ENCODE results near the gene SECTM1.

Gene SECTM1

DNA sequence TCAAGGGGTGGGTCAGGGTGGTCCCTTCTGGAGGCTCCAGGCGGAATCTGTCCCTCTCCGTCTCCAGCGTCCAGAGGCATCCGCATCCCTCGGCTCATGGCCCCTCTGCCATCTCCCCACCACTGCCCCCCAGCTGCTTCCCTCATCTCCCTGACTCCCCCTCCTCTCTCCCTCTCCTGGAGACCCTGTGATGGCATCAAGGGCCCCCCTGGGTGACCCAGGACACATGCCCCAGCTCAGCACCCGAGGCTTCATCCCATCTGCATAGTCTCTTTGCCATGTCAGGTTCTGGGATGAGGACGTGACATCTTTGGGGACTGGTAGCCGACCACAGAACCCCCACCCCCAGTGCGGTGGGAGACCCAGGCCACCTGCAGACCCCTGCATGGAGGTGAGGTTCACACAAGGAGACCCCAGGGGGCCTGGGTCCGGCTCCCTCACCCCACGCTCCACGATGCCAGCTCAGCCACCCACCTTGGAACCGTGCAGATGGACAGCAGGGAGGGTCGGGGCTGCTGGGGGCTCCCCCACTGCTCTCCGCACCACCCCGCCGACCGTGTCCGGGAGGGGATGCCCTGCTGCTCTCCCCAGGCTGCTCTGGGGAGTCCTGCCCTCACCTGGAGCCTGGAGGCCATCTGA is 3.8 kb downstream of the SECTM1 start:
- in situ Hi-C loops (cut with MboI; ENCODE audit: low sequenced_read_pairs, unreplicated experiment): no loop called here
- no peak for DNase-seq (ENCODE audit: low spot score)
- TF ChIP-seq, protein P1, sequence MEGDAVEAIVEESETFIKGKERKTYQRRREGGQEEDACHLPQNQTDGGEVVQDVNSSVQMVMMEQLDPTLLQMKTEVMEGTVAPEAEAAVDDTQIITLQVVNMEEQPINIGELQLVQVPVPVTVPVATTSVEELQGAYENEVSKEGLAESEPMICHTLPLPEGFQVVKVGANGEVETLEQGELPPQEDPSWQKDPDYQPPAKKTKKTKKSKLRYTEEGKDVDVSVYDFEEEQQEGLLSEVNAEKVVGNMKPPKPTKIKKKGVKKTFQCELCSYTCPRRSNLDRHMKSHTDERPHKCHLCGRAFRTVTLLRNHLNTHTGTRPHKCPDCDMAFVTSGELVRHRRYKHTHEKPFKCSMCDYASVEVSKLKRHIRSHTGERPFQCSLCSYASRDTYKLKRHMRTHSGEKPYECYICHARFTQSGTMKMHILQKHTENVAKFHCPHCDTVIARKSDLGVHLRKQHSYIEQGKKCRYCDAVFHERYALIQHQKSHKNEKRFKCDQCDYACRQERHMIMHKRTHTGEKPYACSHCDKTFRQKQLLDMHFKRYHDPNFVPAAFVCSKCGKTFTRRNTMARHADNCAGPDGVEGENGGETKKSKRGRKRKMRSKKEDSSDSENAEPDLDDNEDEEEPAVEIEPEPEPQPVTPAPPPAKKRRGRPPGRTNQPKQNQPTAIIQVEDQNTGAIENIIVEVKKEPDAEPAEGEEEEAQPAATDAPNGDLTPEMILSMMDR (IDR thresholded peaks at IDR 0.05; ENCODE audit: borderline replicate concordance, control extremely low read depth, extremely low read depth, insufficient read depth, missing control alignments): no peak

DNA sequence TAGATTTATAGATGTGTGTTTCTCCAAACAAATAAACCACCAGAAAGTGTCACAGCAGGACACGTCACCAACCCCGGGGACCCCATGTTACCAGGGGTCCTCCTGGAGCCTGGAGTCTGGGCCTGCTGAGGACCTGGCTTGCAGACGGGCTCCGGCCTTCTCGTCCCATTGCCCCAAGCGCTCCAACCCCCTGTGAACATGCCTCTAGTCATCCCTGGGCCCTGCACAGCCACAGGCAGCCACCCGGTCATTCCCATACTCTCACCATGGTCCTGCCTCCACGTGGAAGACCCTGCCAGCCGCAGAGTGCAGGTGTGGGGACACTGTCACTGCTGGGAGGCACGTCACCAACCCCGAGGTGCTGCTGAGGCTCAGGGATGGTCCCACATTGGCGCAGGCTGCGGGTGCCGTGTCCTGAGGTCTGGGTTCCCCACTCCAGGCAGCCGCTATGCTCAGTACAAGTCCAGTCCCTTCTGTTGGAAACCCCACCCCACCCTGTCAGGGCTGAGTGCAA is 4.5 kb downstream of the SECTM1 start:
- DNase-seq (ENCODE audit: low spot score): no peak
- TF ChIP-seq, protein P1 (IDR thresholded peaks at IDR 0.05; ENCODE audit: borderline replicate concordance, control extremely low read depth, extremely low read depth, insufficient read depth, missing control alignments): no peak
- in situ Hi-C loops (cut with MboI; ENCODE audit: low sequenced_read_pairs, unreplicated experiment): no loop called here

DNA sequence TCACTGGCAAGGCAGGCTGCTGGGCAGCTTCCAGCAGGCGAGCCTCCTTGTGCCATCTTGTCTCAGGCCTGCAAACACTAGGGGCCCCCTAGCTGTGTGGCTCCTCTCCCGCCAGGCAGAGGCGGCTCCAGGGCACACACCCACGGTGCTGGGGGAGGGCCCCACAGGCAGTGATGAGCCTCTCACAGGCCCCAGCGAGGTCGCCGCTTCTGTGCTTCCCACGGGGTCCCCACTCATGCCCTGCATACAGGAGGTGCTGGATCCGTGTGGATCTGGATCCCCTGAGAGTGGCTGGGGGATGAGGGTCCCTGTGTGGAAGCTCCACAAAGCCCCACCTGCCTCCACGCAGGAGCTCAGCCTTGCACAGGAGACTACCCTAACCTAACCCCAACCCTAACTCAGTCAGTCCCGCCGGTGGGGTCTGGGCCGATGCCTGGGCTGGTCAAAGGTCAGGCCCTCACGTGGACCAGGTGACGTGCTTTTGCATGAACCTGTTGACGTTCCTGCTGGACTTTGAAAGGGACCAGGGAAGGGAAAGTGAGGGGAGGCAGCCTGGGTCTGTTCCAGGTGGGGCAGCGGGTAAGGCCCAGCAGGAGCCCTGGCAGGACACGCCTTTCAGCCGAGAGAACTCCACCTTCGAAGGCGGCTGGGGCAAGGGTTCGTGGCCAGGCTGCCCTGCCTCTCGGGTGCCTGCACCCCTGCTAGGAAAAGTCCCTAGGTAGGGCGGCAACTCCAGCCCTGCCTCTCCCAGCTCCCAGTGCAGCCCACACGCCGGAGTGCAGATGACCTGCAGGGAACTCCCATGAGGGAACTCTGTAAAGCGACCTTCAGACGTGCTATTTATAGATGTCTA is 5.2 kb downstream of the SECTM1 start:
- DNase-seq (ENCODE audit: low spot score): no peak
- in situ Hi-C loops (cut with MboI; ENCODE audit: low sequenced_read_pairs, unreplicated experiment): no loop called here
- TF ChIP-seq, protein P1 (IDR thresholded peaks at IDR 0.05; ENCODE audit: borderline replicate concordance, control extremely low read depth, extremely low read depth, insufficient read depth, missing control alignments): no peak

DNA sequence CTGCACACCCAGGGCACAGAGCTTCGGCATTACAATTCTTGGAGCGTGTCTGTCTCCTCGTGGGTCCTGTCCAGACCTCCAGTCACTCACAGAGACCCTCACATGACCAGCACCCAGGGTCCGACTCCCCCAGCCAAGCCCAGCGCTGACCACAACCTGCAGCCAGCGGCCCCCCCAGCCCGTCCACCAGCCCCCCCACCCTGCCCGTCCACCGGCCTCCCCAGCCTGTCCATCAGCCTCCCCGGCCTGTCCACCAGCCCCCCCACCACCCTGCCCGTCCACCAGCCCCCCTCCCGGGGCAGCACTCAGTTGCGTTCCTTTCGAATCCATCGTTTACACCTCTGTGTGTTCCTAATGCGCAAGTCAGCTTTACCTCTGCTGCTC is 5.8 kb downstream of the SECTM1 start:
- TF ChIP-seq, protein P1 (IDR thresholded peaks at IDR 0.05; ENCODE audit: borderline replicate concordance, control extremely low read depth, extremely low read depth, insufficient read depth, missing control alignments): no peak
- in situ Hi-C loops (cut with MboI; ENCODE audit: low sequenced_read_pairs, unreplicated experiment): no loop called here
- no peak for DNase-seq (ENCODE audit: low spot score)

DNA sequence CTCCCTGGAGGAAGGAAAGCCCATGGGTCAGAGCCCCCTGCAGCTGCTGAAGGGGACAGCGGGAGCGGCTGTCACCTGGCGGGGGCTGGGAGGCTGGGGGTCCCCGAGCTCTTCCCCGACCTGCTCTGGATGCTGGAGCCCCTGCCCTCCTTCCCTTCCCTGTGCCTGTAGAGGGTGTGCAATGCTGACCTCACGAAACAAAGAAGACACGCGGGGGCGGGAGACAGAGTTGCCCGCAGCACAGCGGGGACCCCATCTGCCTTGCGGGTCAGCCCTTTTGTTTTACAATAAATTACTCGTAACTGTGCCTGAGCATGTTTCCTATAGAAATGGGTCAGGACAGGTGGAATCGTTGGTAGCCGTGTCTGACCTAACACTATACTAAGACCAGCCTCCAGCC is 6.3 kb downstream of the SECTM1 start:
- DNase-seq (ENCODE audit: low spot score): no peak
- TF ChIP-seq, protein P1 (IDR thresholded peaks at IDR 0.05; ENCODE audit: borderline replicate concordance, control extremely low read depth, extremely low read depth, insufficient read depth, missing control alignments): no peak
- in situ Hi-C loops (cut with MboI; ENCODE audit: low sequenced_read_pairs, unreplicated experiment): no loop called here

DNA sequence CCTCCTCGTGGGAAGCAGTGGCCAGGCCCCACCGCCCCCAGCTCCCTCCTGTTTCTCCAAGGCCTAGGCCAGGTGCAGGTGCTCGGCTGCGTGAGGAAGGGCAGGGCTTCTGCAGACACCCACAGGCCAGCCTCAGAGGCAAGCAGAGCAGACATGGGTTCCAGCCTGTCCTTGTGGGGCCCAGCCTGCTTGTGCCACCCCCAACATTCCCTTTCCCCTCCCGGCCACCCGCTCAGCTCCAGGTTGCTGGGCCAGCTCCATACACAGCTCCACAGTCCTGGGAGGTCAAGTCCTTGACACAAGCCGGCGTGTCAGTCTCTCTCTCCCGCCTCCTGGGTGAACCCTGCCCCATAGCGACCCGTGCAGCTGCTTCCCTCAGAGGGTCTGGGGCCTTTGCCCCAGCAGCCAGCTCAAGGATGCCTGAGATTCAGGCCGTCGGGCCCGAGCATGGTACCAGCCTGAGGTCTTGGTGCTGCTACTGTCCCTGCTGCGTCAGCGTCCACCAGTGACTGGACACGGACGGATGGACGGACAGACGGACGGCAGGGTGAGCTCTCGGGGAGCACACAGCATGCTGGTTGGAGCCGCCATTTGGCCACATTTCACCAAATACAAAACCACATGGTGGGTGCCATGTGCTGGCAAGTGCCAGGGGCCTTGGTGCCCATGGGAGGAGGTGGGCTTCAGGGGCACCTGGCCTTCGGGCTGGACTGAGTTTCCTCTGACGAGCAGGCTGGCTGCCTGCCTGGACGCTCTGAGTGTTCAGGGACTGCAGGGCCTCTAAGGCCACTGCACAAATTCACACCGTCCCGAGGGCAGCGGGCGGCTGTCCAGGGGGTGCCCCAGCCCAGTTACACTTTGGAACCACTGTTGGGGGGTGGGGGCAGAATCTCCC is 8.0 kb downstream of the SECTM1 start:
- DNase-seq (ENCODE audit: low spot score): no peak
- TF ChIP-seq, protein P1 (IDR thresholded peaks at IDR 0.05; ENCODE audit: borderline replicate concordance, control extremely low read depth, extremely low read depth, insufficient read depth, missing control alignments): no peak
- in situ Hi-C loops (cut with MboI; ENCODE audit: low sequenced_read_pairs, unreplicated experiment): no loop called here
